Loucy (cell line): Measurements from ENCODE around the gene ADRA1B.

Source experiments
- H2AFZ ChIP-seq: fragments of 200-600 bp; sonication (generic); 2 replicates; pipeline ENCODE4 v1.6.0; 2016; ENCODE audit warnings: antibody characterized with exemption, mild to moderate bottlenecking, low read length, moderate library complexity
- H3F3A ChIP-seq: fragments of 200-600 bp; 2 replicates; pipeline ENCODE4 v1.6.0; 2016; ENCODE audit warnings: antibody characterized with exemption, low read depth, mild to moderate bottlenecking
- H3K27me3 ChIP-seq: fragments of 200-600 bp; sonication (generic); 2 replicates; pipeline ENCODE4 v1.6.1; 2014; ENCODE audit warnings: low read length, mild to moderate bottlenecking; ENCODE audit not compliant: insufficient read depth, poor library complexity, severe bottlenecking
- H3K36me3 ChIP-seq: fragments of 200-600 bp; sonication (generic); 2 replicates; pipeline ENCODE4 v1.6.1; 2016; ENCODE audit warnings: low read length; ENCODE audit not compliant: insufficient read depth
- H3K4me1 ChIP-seq: fragments of 200-600 bp; sonication (generic); 2 replicates; pipeline ENCODE4 v1.5.1; 2014; ENCODE audit warnings: low read length, mild to moderate bottlenecking; ENCODE audit not compliant: insufficient read depth, poor library complexity, severe bottlenecking
- H3K4me2 ChIP-seq: fragments of 200-600 bp; sonication (generic); 2 replicates; pipeline ENCODE4 v1.6.0; 2014; ENCODE audit warnings: antibody characterized with exemption, low read length, low read depth, mild to moderate bottlenecking; ENCODE audit not compliant: poor library complexity, severe bottlenecking
- H3K4me3 ChIP-seq: fragments of 200-600 bp; sonication (generic); 2 replicates; pipeline ENCODE4 v1.5.1; 2014; ENCODE audit warnings: low read length, mild to moderate bottlenecking, mixed read lengths; ENCODE audit not compliant: poor library complexity, severe bottlenecking
- H3K79me2 ChIP-seq: fragments of 200-600 bp; sonication (generic); 2 replicates; pipeline ENCODE4 v1.6.1; 2014; ENCODE audit warnings: low read length; ENCODE audit not compliant: insufficient read depth
- H3K9ac ChIP-seq: fragments of 200-600 bp; sonication (generic); 2 replicates; pipeline ENCODE4 v1.6.0; 2014; ENCODE audit warnings: mild to moderate bottlenecking, low read depth, low read length, moderate library complexity; ENCODE audit not compliant: poor library complexity, severe bottlenecking
- H3K9me2 ChIP-seq: fragments of 200-600 bp; sonication (generic); replicated peaks from 2 replicates; pipeline ENCODE4 v1.6.1; 2016; ENCODE audit warnings: low read depth, low read length, mixed read lengths
- H3K9me3 ChIP-seq: fragments of 200-600 bp; sonication (generic); 2 replicates; pipeline ENCODE4 v1.6.1; 2014; ENCODE audit warnings: mild to moderate bottlenecking, antibody characterized with exemption, low read length, low read depth; ENCODE audit not compliant: insufficient read depth
- H4K20me1 ChIP-seq: fragments of 200-600 bp; sonication (generic); 2 replicates; pipeline ENCODE4 v1.6.0; 2014; ENCODE audit warnings: antibody characterized with exemption, low read length, mild to moderate bottlenecking; ENCODE audit not compliant: insufficient read depth, poor library complexity, severe bottlenecking
- EZH2phosphoT487 ChIP-seq: fragments of 200-600 bp; IDR thresholded peaks from 2 replicates; pipeline ENCODE4 v1.6.1; 2018; ENCODE audit warnings: antibody characterized with exemption, mild to moderate bottlenecking, moderate library complexity, borderline replicate concordance
- TF ChIP-seq, protein P1 (sequence below): fragments of 200-600 bp; sonication (generic); conservative IDR thresholded peaks from 2 replicates; pipeline ENCODE4 v1.5.1; 2014; ENCODE audit warnings: mild to moderate bottlenecking, antibody characterized with exemption, low read length

Gene ADRA1B

DNA sequence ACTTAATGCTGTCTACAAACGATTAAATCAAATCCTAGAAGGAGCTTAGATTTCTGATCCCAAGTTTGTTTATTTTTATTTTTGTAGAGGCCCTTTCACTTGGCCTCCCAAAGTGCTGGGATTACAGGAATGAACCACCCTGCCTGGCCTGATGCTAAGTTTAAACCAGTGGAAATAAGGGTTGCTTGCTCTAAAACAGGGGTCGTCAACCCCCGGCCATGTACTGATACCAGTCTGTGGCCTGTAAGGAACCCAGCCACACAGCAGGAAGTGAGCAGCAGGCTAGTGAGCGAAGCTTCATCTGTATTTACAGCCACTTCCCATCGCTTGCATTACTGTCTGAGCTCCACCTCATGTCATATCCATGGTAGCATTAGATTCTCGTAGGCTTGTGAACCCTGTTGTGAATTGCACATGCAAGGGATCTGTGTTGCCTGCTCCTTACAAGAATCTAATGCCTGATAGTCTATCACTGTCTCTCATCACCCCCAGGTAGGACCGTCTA, 104.0 kb downstream of the ADRA1B start:
- Histone ChIP-seq H3K36me3 (no peaks in the 10 kb centered on the region), H4K20me1 (no peaks in the 10 kb centered on the region)

GRCh38 chr5:160020964-160021363, 104.7 kb downstream of the ADRA1B start:
- H3K9ac ChIP-seq = no peak overlapping the region
- no peaks in the 10 kb centered on the region for H3K4me1 ChIP-seq
- H3F3A ChIP-seq = no peaks in the 10 kb centered on the region
- no peaks in the 10 kb centered on the region for H3K9me3 ChIP-seq
- H3K4me2 ChIP-seq = no peak overlapping the region
- H3K4me3 ChIP-seq = no peak overlapping the region
- H3K27me3 ChIP-seq = no peaks in the 10 kb centered on the region
- no peaks in the 10 kb centered on the region for H3K9me2 ChIP-seq
- TF ChIP-seq, protein P1, sequence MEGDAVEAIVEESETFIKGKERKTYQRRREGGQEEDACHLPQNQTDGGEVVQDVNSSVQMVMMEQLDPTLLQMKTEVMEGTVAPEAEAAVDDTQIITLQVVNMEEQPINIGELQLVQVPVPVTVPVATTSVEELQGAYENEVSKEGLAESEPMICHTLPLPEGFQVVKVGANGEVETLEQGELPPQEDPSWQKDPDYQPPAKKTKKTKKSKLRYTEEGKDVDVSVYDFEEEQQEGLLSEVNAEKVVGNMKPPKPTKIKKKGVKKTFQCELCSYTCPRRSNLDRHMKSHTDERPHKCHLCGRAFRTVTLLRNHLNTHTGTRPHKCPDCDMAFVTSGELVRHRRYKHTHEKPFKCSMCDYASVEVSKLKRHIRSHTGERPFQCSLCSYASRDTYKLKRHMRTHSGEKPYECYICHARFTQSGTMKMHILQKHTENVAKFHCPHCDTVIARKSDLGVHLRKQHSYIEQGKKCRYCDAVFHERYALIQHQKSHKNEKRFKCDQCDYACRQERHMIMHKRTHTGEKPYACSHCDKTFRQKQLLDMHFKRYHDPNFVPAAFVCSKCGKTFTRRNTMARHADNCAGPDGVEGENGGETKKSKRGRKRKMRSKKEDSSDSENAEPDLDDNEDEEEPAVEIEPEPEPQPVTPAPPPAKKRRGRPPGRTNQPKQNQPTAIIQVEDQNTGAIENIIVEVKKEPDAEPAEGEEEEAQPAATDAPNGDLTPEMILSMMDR = no peak
- no peak for TF ChIP-seq EZH2phosphoT487
- no peaks in the 10 kb centered on the region for H3K79me2 ChIP-seq
- no peaks in the 10 kb centered on the region for H3K36me3 ChIP-seq
- no peak overlapping the region for H2AFZ ChIP-seq
- H4K20me1 ChIP-seq = no peaks in the 10 kb centered on the region

More for the DNA sequence above, 104.0 kb downstream of the ADRA1B start:
- Histone ChIP-seq H3K9ac (no peak overlapping the region), H3K79me2 (no peaks in the 10 kb centered on the region), H3K4me3 (no peak overlapping the region), H3K27me3 (no peaks in the 10 kb centered on the region), H3K4me2 (no peak overlapping the region), H2AFZ (no peak overlapping the region), H3K4me1 (no peaks in the 10 kb centered on the region), H3F3A (no peaks in the 10 kb centered on the region), H3K9me2 (no peaks in the 10 kb centered on the region), H3K9me3 (no peaks in the 10 kb centered on the region)
- TF ChIP-seq, protein P1 = no peak
- no peak for TF ChIP-seq EZH2phosphoT487

DNA sequence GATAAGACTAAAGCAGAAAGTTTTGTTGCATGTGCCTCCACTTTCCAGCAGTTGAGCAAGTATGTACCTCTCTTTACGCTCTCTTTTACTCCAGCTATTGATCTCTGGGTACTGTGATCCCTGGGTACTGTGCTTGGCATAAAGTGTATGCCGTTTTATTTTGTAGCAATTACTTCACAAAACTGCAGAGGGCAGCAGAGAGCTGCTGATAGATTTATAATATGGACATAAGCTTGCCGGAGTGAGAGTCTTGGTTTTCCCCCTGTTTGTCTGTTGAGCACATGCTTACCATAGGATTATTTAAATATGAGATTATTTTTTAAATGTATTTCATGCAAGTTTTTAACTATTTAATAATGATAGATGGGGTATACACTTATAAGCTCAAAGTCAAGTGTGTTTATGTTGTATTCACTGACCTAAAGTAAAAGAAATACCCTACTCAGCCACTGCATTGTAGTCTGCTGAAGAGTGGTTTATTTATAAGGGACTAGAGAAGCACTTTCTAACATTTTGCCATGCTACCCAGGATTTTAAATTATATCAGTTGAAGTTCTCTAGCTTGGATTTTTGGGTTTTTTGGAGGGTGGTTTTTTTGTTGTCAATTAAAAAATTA, 105.7 kb downstream of the ADRA1B start:
- Histone ChIP-seq H3K9me3 (no peaks in the 10 kb centered on the region), H3K36me3 (no peaks in the 10 kb centered on the region), H3K4me1 (no peaks in the 10 kb centered on the region), H4K20me1 (no peaks in the 10 kb centered on the region), H3K4me3 (no peak overlapping the region), H3K4me2 (no peak overlapping the region), H3F3A (no peaks in the 10 kb centered on the region), H3K9me2 (no peaks in the 10 kb centered on the region), H3K27me3 (no peaks in the 10 kb centered on the region), H3K79me2 (no peaks in the 10 kb centered on the region), H3K9ac (no peak overlapping the region), H2AFZ (no peak overlapping the region)
- TF ChIP-seq, protein P1 = peak; percentile 60
- no peak for TF ChIP-seq EZH2phosphoT487
